GM21576 (cell line): ENCODE results near the gene DLG5.

Experiments
- ATAC-seq: cut with Tn5 transposase; IDR thresholded peaks from one replicate; pipeline ENCODE4 v1.9.1; 2021; ENCODE audit warnings: mild to moderate bottlenecking, moderate library complexity; ENCODE audit not compliant: unreplicated experiment

The DLG5 gene

GRCh38 chr10:77798940-77799339, 127.6 kb downstream of the DLG5 start:
- ATAC-seq = no peak

- ATAC-seq = no peak
Measured at GRCh38 chr10:77796311-77796915, 130.1 kb downstream of the DLG5 start.

DNA sequence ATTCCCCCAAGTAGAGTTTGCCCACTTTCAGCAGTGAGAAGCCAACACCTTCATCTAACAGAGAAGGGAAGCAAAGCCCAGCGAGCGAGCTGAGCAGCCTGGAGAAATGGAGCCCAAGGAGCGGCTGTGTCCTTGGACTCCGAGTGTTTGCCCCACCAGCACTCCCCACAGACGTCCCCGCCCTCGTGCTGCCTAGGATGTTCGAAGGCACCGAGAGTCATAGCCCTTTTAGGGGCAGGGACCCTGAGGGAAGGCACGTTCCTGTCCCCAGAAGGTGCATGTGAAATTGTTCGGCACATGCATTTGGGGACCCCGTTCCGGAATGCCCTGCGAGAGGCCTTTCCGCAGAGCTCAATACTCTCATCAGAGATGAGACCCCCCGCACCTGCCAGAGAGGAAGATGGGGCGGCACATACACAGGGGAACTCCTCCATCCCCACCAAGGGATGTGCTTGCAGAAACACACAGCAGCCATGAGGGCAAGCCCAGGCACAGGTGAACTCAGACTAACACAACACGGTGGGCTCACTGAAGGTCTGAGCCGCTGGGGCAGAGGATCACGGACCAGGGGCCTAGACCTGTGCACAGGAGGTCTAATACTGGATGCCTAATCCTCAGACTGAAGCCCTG, 131.0 kb downstream of the DLG5 start:
- no peak for ATAC-seq

GRCh38 chr10:77794256-77795142, 132.1 kb downstream of the DLG5 start:
- ATAC-seq = no peak

DNA sequence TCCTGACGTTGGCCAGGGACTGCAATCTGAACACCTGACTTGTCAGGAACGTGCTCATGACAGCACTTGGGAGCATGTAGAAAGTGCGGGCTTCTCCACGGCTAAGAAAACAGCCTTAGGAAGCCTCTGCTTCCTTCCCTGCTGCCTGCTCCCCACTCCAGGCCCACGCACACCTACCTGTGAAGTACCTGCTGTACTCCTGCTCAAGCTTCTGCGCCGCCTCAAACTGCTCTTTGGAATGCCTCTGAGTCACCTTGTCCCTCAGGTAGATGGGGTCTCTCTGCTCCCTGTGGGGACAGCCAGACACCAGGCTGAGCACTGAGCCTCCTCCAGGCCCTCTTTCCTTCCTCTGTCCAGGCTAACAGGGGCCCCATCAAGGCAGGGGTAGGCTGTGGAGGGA, 132.7 kb downstream of the DLG5 start:
- ATAC-seq = no peak

- no peak for ATAC-seq
Measured at GRCh38 chr10:77792155-77792554, 134.4 kb downstream of the DLG5 start.

- no peak for ATAC-seq
Measured at GRCh38 chr10:77791506-77791905, 135.0 kb downstream of the DLG5 start.

- no peak for ATAC-seq
Measured at GRCh38 chr10:77789861-77790260, 136.7 kb downstream of the DLG5 start.

- ATAC-seq = no peak
Measured at GRCh38 chr10:77789016-77789415, 137.5 kb downstream of the DLG5 start.

- ATAC-seq = no peak
Measured at GRCh38 chr10:77788496-77789010, 138.0 kb downstream of the DLG5 start.

GRCh38 chr10:77787440-77787839, 139.1 kb downstream of the DLG5 start:
- ATAC-seq = no peak

- ATAC-seq = no peak
Measured at GRCh38 chr10:77784856-77785255, 141.7 kb downstream of the DLG5 start.

- ATAC-seq = no peak
Measured at GRCh38 chr10:77782328-77783061, 144.1 kb downstream of the DLG5 start.

GRCh38 chr10:77781451-77782327, 144.9 kb downstream of the DLG5 start:
- no peak for ATAC-seq

- ATAC-seq = no peak
Measured at GRCh38 chr10:77780180-77780579, 146.4 kb downstream of the DLG5 start.

DNA sequence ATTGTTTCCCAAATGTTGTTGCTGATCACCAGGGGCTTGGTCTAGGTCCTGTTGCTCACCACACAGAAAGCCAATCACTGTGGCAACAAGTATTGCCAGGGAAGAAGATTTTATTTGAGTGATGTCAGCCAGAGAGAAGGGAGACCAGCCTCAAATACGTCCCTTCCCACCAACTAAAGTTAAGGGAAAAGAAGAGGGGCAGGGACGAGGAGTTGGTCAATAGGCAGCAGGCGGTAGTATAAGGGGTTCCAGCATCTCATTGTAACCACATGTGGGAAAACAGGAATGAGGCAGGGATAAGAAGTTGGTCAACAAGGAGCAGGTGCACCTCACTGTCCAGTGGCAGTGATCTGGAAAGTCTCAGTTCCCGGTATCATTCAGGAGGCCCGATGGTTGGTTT, 150.1 kb downstream of the DLG5 start:
- ATAC-seq = no peak

GRCh38 chr10:77774940-77775391, 151.6 kb downstream of the DLG5 start:
- ATAC-seq = no peak

GRCh38 chr10:77773631-77774426, 152.7 kb downstream of the DLG5 start:
- ATAC-seq = no peak
